HEK293 (cell line): ENCODE results near the gene CHRNA7.

Source experiments
- YY1 ChIP-seq: fragments of 450-650 bp; formaldehyde crosslinking; IDR thresholded peaks from 2 replicates; pipeline ENCODE4 v1.5.1; 2018; ENCODE audit warnings: missing biosample characterization, missing genetic modification characterization
- ZNF121 ChIP-seq: fragments of 450-650 bp; formaldehyde crosslinking; IDR thresholded peaks from 2 replicates; pipeline ENCODE4 v1.5.1; 2016; ENCODE audit warnings: missing biosample characterization, missing genetic modification characterization
- ZNF174 ChIP-seq: fragments of 450-650 bp; formaldehyde crosslinking; IDR thresholded peaks from 2 replicates; pipeline ENCODE4 v1.5.0; 2017; ENCODE audit warnings: missing biosample characterization, mild to moderate bottlenecking, missing genetic modification characterization
- ZNF48 ChIP-seq: fragments of 450-650 bp; formaldehyde crosslinking; IDR thresholded peaks from 2 replicates; pipeline ENCODE4 v1.5.1; 2016; ENCODE audit warnings: missing biosample characterization, missing genetic modification characterization
- ZNF76 ChIP-seq: fragments of 450-650 bp; formaldehyde crosslinking; IDR thresholded peaks from 2 replicates; pipeline ENCODE4; 2016; ENCODE audit warnings: low read depth, missing biosample characterization, missing genetic modification characterization, borderline replicate concordance
- TF ChIP-seq, protein P1 (sequence below): fragments of 450-650 bp; formaldehyde crosslinking; IDR thresholded peaks from 2 replicates; pipeline ENCODE4 v1.5.1; 2016; ENCODE audit warnings: missing biosample characterization, missing genetic modification characterization

DNA sequence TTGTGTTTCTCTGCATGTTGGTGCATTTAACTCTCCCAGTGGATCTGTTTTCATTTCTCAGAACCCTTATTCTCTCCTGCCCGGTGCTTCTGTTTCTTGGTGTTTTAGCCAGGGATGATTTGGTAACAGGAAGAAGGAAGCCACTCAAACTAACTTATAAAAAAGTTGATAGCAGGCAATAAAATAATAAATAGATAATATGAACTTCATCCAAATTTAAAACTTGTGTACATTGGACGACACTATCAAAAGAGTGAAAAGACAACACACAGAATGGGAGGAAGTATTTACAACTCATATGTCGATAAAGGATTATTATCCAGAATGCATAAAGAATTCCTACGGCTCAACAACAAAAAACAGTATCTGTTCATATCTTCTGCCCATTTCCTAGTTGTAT lies 37.3 kb upstream of the CHRNA7 start:
- TF ChIP-seq YY1 (no peak), ZNF121 (tag by site-specific recombination) (no peak), ZNF76 (tag by site-specific recombination) (no peak), ZNF174 (no peak), ZNF48 (tag by site-specific recombination) (no peak)
- TF ChIP-seq, protein P1, sequence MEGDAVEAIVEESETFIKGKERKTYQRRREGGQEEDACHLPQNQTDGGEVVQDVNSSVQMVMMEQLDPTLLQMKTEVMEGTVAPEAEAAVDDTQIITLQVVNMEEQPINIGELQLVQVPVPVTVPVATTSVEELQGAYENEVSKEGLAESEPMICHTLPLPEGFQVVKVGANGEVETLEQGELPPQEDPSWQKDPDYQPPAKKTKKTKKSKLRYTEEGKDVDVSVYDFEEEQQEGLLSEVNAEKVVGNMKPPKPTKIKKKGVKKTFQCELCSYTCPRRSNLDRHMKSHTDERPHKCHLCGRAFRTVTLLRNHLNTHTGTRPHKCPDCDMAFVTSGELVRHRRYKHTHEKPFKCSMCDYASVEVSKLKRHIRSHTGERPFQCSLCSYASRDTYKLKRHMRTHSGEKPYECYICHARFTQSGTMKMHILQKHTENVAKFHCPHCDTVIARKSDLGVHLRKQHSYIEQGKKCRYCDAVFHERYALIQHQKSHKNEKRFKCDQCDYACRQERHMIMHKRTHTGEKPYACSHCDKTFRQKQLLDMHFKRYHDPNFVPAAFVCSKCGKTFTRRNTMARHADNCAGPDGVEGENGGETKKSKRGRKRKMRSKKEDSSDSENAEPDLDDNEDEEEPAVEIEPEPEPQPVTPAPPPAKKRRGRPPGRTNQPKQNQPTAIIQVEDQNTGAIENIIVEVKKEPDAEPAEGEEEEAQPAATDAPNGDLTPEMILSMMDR (tag by site-specific recombination) = no peak
